ENCODE data around the gene ACO2. TPM values are rescaled to one million over a fixed set of nuclear protein-coding genes. Genes with fewer than 3 reads are reported as not detected.

ACO2 gene
- total and polyA plus RNA-seq, 10 of the 15 experiments (the other 5 are each of a cell fraction or from before 2014, with no cell fraction given), result 21.4 to 214 (median 88.5) TPM

DNA sequence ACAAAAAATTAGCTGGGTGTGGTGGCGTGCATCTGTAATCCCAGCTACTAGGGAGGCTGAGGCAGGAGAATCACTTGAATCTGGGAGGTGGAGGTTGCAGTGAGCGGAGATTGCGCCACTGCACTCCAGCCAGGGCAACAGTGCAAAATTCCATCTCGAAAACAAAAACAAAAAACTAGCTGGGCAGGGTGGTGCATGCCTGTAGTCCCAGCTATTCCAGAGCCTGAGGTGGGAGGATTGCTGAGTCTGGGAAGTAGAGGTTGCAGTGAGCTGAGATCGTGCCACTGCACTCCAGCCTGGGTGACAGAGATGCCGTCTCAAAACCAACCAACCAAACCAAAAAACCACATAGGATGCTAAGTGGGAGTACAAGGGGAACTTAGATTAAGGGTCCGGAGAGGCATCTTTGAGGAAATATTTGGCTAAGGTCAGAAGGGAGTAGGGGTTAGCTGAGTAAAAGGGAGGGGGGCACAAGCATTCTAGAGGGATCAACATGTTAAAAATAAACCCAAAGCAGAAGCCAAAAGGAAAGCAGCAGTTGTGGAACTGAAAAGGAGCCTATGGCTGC, 10.7 kb upstream of the ACO2 start:
- Histone ChIP-seq H3K4me2 (ENCODE audit: control insufficient read depth, insufficient read depth) (no peak overlapping the region), H3K27me3 (replicated peaks in 1 of 2; ENCODE audit: control insufficient read depth in 2 of 2, insufficient read depth in 2 of 2, low read length in 1 of 2) (no peaks in the 10 kb centered on the region), H3K9ac (ENCODE audit: control insufficient read depth, insufficient read depth, low read length) (no peak overlapping the region), H4K20me1 (ENCODE audit: control insufficient read depth, insufficient read depth) (no peaks in the 10 kb centered on the region), H3K79me2 (ENCODE audit: control insufficient read depth, insufficient read depth, low read length) (no peaks in the 10 kb centered on the region), H3K27ac (ENCODE audit: control insufficient read depth, insufficient read depth) (no peak overlapping the region), H3K9me3 (replicated peaks; ENCODE audit: control insufficient read depth, insufficient read depth, low read length) (no peaks in the 10 kb centered on the region), H2AFZ (ENCODE audit: control insufficient read depth, low read depth, low read length) (no peak overlapping the region), H3K4me3 (no peak overlapping the region), H3K36me3 (ENCODE audit: control insufficient read depth in 2 of 2, insufficient read depth in 2 of 2, low read length in 1 of 2) (peaks cover 5 to 14% of the 10 kb centered on the region in 2 experiments), H3K4me1 (ENCODE audit: control insufficient read depth, insufficient read depth, low read length) (no peaks in the 10 kb centered on the region)
- ChIA-PET RAD21 (ENCODE audit: unreplicated experiment) (no interaction called here), CTCF (interaction anchor here (1.6 to 1.9 kb wide), 2 partner anchors 11 to 54 kb away, joined by 3 to 6 read pairs; partner anchors contain the start of genes ACO2 and PHF5A), SMC1A (ENCODE audit: uncharacterized antibody, unreplicated experiment) (interaction anchor here (0.6 kb wide), 2 partner anchors 48 to 56 kb away, joined by 3 read pairs; no protein-coding TSS in a partner anchor), POLR2A (interaction anchor here (0.5 kb wide), 1 partner anchor 392 kb away, joined by 3 read pairs; no protein-coding TSS in a partner anchor)
- DNase-seq (ENCODE audit: low read depth, low spot score) (no peak), ATAC-seq (no peak), FAIRE-seq (no peak)
- in situ Hi-C loops (cut with MboI), result no loop called here
- intact Hi-C loops (cut with micrococcal nuclease; ENCODE audit: unreplicated experiment), result no loop called here
- no peak for TF ChIP-seq ZZZ3 (IDR thresholded peaks at IDR 0.05; ENCODE audit: control insufficient read depth, insufficient read length, low read depth)
- TF ChIP-seq, protein P1, sequence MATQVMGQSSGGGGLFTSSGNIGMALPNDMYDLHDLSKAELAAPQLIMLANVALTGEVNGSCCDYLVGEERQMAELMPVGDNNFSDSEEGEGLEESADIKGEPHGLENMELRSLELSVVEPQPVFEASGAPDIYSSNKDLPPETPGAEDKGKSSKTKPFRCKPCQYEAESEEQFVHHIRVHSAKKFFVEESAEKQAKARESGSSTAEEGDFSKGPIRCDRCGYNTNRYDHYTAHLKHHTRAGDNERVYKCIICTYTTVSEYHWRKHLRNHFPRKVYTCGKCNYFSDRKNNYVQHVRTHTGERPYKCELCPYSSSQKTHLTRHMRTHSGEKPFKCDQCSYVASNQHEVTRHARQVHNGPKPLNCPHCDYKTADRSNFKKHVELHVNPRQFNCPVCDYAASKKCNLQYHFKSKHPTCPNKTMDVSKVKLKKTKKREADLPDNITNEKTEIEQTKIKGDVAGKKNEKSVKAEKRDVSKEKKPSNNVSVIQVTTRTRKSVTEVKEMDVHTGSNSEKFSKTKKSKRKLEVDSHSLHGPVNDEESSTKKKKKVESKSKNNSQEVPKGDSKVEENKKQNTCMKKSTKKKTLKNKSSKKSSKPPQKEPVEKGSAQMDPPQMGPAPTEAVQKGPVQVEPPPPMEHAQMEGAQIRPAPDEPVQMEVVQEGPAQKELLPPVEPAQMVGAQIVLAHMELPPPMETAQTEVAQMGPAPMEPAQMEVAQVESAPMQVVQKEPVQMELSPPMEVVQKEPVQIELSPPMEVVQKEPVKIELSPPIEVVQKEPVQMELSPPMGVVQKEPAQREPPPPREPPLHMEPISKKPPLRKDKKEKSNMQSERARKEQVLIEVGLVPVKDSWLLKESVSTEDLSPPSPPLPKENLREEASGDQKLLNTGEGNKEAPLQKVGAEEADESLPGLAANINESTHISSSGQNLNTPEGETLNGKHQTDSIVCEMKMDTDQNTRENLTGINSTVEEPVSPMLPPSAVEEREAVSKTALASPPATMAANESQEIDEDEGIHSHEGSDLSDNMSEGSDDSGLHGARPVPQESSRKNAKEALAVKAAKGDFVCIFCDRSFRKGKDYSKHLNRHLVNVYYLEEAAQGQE (IDR thresholded peaks at IDR 0.05; ENCODE audit: low read depth, low read length), result no peak
- no peak for TF ChIP-seq CBX3 (IDR thresholded peaks at IDR 0.05; ENCODE audit: borderline replicate concordance, low read depth)
- no peak for TF ChIP-seq ETV6 (conservative IDR thresholded peaks at IDR 0.05 in 1 of 2, IDR thresholded peaks at IDR 0.05 in 1 of 2; ENCODE audit: borderline replicate concordance in 1 of 2, low read depth in 1 of 2)
- no peak for TF ChIP-seq RCOR1 (conservative IDR thresholded peaks at IDR 0.05; ENCODE audit: low read depth, low read length)
- no peak for TF ChIP-seq IRF4 (IDR thresholded peaks at IDR 0.05; ENCODE audit: low read depth, low read length)
- TF ChIP-seq CBX5 (IDR thresholded peaks at IDR 0.05; ENCODE audit: low read depth), result no peak
- TF ChIP-seq NR2C1 (IDR thresholded peaks at IDR 0.05), result no peak
- TF ChIP-seq MEF2B (IDR thresholded peaks at IDR 0.05; ENCODE audit: partially characterized antibody, poor library complexity, severe bottlenecking), result no peak
- TF ChIP-seq RB1 (IDR thresholded peaks at IDR 0.05; ENCODE audit: borderline replicate concordance), result no peak
- TF ChIP-seq SRF (IDR thresholded peaks at IDR 0.05; ENCODE audit: low read depth in 2 of 2, low read length in 2 of 2), result no peak
- no peak for TF ChIP-seq RUNX3 (IDR thresholded peaks at IDR 0.05; ENCODE audit: low read length)
- no peak for TF ChIP-seq ZNF207 (IDR thresholded peaks at IDR 0.05; ENCODE audit: borderline replicate concordance)
- TF ChIP-seq NFYB (IDR thresholded peaks at IDR 0.05; ENCODE audit: insufficient read depth, low read depth, low read length), result no peak
- WGBS (ENCODE audit: insufficient coverage, insufficient replicate concordance, low lambda C conversion rate, missing lambda C conversion rate), result 65% methylated on average over 7 of the region's 7 CpGs
- BruUV-seq (replicated peaks), result no TSS peak

All from GM12878 (cell line).